NCI-H345 (cell line): ENCODE measurements around the gene UBE2L6.
A peak's percentile ranks its signal among the peaks of the same experiment; 100 is the strongest.
"Not testable (repeated sequence)": the region's sequence is repeated elsewhere in the genome, so short reads cannot be mapped to it uniquely, and the experiment has no call there.

Experiments
- DNase-seq: peaks from one replicate; lab custom pipeline; 2025; lab: John Stamatoyannopoulos, UW

UBE2L6 gene

GRCh38 chr11:57566905-57567514, 462 bp downstream of the UBE2L6 start:
- DNase-seq: no peak

- DNase-seq: peak; percentile 2
Measured at GRCh38 chr11:57566005-57566904, 1.2 kb downstream of the UBE2L6 start.

- DNase-seq: no peak
Measured at GRCh38 chr11:57562596-57562995, 4.9 kb downstream of the UBE2L6 start.

GRCh38 chr11:57560146-57560545, 7.3 kb downstream of the UBE2L6 start:
- DNase-seq: no peak

- DNase-seq: no peak
Measured at GRCh38 chr11:57556041-57556440, 11.4 kb downstream of the UBE2L6 start.

GRCh38 chr11:57555393-57555792, 12.1 kb downstream of the UBE2L6 start:
- no peak for DNase-seq

- DNase-seq: no peak
Measured at GRCh38 chr11:57552479-57552878, 15.0 kb downstream of the UBE2L6 start.

- DNase-seq: no peak
Measured at GRCh38 chr11:57551941-57552340, 15.5 kb downstream of the UBE2L6 start.

GRCh38 chr11:57549983-57550382, 17.5 kb downstream of the UBE2L6 start:
- DNase-seq: no peak

- no peak for DNase-seq
Measured at GRCh38 chr11:57547854-57548377, 19.6 kb downstream of the UBE2L6 start.

GRCh38 chr11:57546869-57547475, 20.5 kb downstream of the UBE2L6 start:
- DNase-seq: no peak

- no peak for DNase-seq
Measured at GRCh38 chr11:57546451-57546850, 21.0 kb downstream of the UBE2L6 start.

- DNase-seq: no peak
Measured at GRCh38 chr11:57545883-57546282, 21.6 kb downstream of the UBE2L6 start.

GRCh38 chr11:57544566-57544965, 22.9 kb downstream of the UBE2L6 start:
- DNase-seq: no peak

GRCh38 chr11:57543593-57543992, 23.9 kb downstream of the UBE2L6 start:
- no peak for DNase-seq

GRCh38 chr11:57542582-57542981, 24.9 kb downstream of the UBE2L6 start:
- no peak for DNase-seq

GRCh38 chr11:57541169-57541568, 26.3 kb downstream of the UBE2L6 start:
- no peak for DNase-seq

- DNase-seq: no peak
Measured at GRCh38 chr11:57539342-57539741, 28.1 kb downstream of the UBE2L6 start.

GRCh38 chr11:57536947-57537619, 30.4 kb downstream of the UBE2L6 start, which contains the start of gene SMTNL1:
Gene SMTNL1 (plus strand): TSS chr11:57537595. CDS start chr11:57542643, 5,048 bp downstream.
- no peak for DNase-seq

GRCh38 chr11:57534449-57534848, 33.0 kb downstream of the UBE2L6 start:
- DNase-seq: not testable (repeated sequence)

GRCh38 chr11:57530596-57531507, 36.6 kb downstream of the UBE2L6 start, which contains the start of gene TIMM10:
Gene TIMM10 (minus strand): TSS chr11:57530754. CDS start chr11:57530189, 565 bp downstream.
- DNase-seq: peak; percentile 99
